Right lobe of liver (tissue), 4 donors: ENCODE measurements around the gene AIPL1.

ENCODE experiments used
- CTCF ChIP-seq, 4 donors: fragments of 200-600 bp in 3 of 4; fragments of 450-650 bp in 1 of 4; IDR thresholded peaks; one replicate each; pipeline versions ENCODE4 v1.5.1 to v1.8.0; 2016 to 2022; ENCODE audit warnings: antibody characterized with exemption in 4 of 4, mild to moderate bottlenecking in 2 of 4
- POLR2A ChIP-seq: fragments of 450-650 bp; IDR thresholded peaks from one replicate; pipeline ENCODE4 v1.6.1; 2017; ENCODE audit warnings: antibody characterized with exemption, mild to moderate bottlenecking
- donor health status: DM: no; HTN: no; CAD: no.
- donor health status: DM: no; HTN: no; CAD: no.
- donor health status: DM: no; HTN: yes; CAD: no.

GRCh38 chr17:6429266-6429665, 5.7 kb downstream of the AIPL1 start:
- no peak for TF ChIP-seq CTCF (IDR thresholded peaks at IDR 0.05)
- no peak for TF ChIP-seq POLR2A
